ENCODE data around the gene PTH1R.

PTH1R gene

GRCh38 chr3:46843508-46843907 is 34.0 kb upstream of the PTH1R start:
- 100% methylated on average over 2 to 3 of the region's 3 CpGs for WGBS, 2 experiments (ENCODE audit: insufficient coverage in 2 of 2)
- H3K36me3 ChIP-seq (ENCODE audit: control insufficient read depth, insufficient read depth, low read length), result no peaks in the 10 kb centered on the region
- H3K4me3 ChIP-seq (ENCODE audit: extremely low read depth, insufficient read depth, low read length, poor library complexity, severe bottlenecking), result no peak overlapping the region
- H3K27ac ChIP-seq (ENCODE audit: low read depth, low read length, severe bottlenecking), result no peak overlapping the region
- peaks cover 14% of the 10 kb centered on the region for H3K9me3 ChIP-seq (ENCODE audit: control insufficient read depth, low read length)
- peaks cover 11% of the 10 kb centered on the region for H3K4me1 ChIP-seq (ENCODE audit: control insufficient read depth, insufficient read depth, low read length, poor library complexity, severe bottlenecking)

- no peak overlapping the region for H3K27ac ChIP-seq (ENCODE audit: low read depth, low read length, severe bottlenecking)
Measured at GRCh38 chr3:46844397-46844796, 33.1 kb upstream of the PTH1R start.

GRCh38 chr3:46844881-46845312 is 32.6 kb upstream of the PTH1R start:
- peaks cover 10% of the 10 kb centered on the region for H3K9me3 ChIP-seq (ENCODE audit: control insufficient read depth, low read length)
- WGBS, 2 experiments (ENCODE audit: insufficient coverage in 2 of 2), result 64 to 81% methylated on average over 5 to 10 of the region's 11 CpGs
- H3K36me3 ChIP-seq (ENCODE audit: control insufficient read depth, insufficient read depth, low read length), result no peaks in the 10 kb centered on the region
- no peak overlapping the region for H3K4me3 ChIP-seq (ENCODE audit: extremely low read depth, insufficient read depth, low read length, poor library complexity, severe bottlenecking)
- H3K27ac ChIP-seq (ENCODE audit: low read depth, low read length, severe bottlenecking), result peak overlapping the region; percentile 90
- H3K4me1 ChIP-seq (ENCODE audit: control insufficient read depth, insufficient read depth, low read length, poor library complexity, severe bottlenecking), result peaks cover 15% of the 10 kb centered on the region

More at GRCh38 chr3:46844397-46844796, 33.1 kb upstream of the PTH1R start:
- Histone ChIP-seq H3K36me3 (ENCODE audit: control insufficient read depth, insufficient read depth, low read length) (no peaks in the 10 kb centered on the region), H3K4me1 (ENCODE audit: control insufficient read depth, insufficient read depth, low read length, poor library complexity, severe bottlenecking) (peaks cover 15% of the 10 kb centered on the region), H3K4me3 (ENCODE audit: extremely low read depth, insufficient read depth, low read length, poor library complexity, severe bottlenecking) (no peak overlapping the region), H3K9me3 (ENCODE audit: control insufficient read depth, low read length) (peaks cover 10% of the 10 kb centered on the region)
- 87 to 89% methylated on average over 2 to 3 of the region's 3 CpGs for WGBS, 2 experiments (ENCODE audit: insufficient coverage in 2 of 2)

- Histone ChIP-seq H3K4me1 (ENCODE audit: control insufficient read depth, insufficient read depth, low read length, poor library complexity, severe bottlenecking) (peaks cover 15% of the 10 kb centered on the region), H3K4me3 (ENCODE audit: extremely low read depth, insufficient read depth, low read length, poor library complexity, severe bottlenecking) (peak overlapping the region; percentile 19), H3K36me3 (ENCODE audit: control insufficient read depth, insufficient read depth, low read length) (no peaks in the 10 kb centered on the region), H3K9me3 (ENCODE audit: control insufficient read depth, low read length) (peaks cover 10% of the 10 kb centered on the region), H3K27ac (ENCODE audit: low read depth, low read length, severe bottlenecking) (peak overlapping the region; percentile 90)
- 48 to 56% methylated on average over 15 to 18 of the region's 23 CpGs for WGBS, 2 experiments (ENCODE audit: insufficient coverage in 2 of 2)
Measured at GRCh38 chr3:46845397-46845859, 32.1 kb upstream of the PTH1R start.

GRCh38 chr3:46845860-46846623 is 31.5 kb upstream of the PTH1R start:
- H3K4me3 ChIP-seq (ENCODE audit: extremely low read depth, insufficient read depth, low read length, poor library complexity, severe bottlenecking), result peak overlapping the region; percentile 19
- H3K27ac ChIP-seq (ENCODE audit: low read depth, low read length, severe bottlenecking), result peak overlapping the region; percentile 90
- 60 to 69% methylated on average over 15 to 43 of the region's 53 CpGs for WGBS, 2 experiments (ENCODE audit: insufficient coverage in 2 of 2)
- peaks cover 15% of the 10 kb centered on the region for H3K4me1 ChIP-seq (ENCODE audit: control insufficient read depth, insufficient read depth, low read length, poor library complexity, severe bottlenecking)
- peaks cover 7% of the 10 kb centered on the region for H3K9me3 ChIP-seq (ENCODE audit: control insufficient read depth, low read length)
- H3K36me3 ChIP-seq (ENCODE audit: control insufficient read depth, insufficient read depth, low read length), result no peaks in the 10 kb centered on the region

- no peaks in the 10 kb centered on the region for H3K9me3 ChIP-seq (ENCODE audit: control insufficient read depth, low read length)
- H3K36me3 ChIP-seq (ENCODE audit: control insufficient read depth, insufficient read depth, low read length), result no peaks in the 10 kb centered on the region
- peaks cover 15% of the 10 kb centered on the region for H3K4me1 ChIP-seq (ENCODE audit: control insufficient read depth, insufficient read depth, low read length, poor library complexity, severe bottlenecking)
- H3K27ac ChIP-seq (ENCODE audit: low read depth, low read length, severe bottlenecking), result no peak overlapping the region
- no peak overlapping the region for H3K4me3 ChIP-seq (ENCODE audit: extremely low read depth, insufficient read depth, low read length, poor library complexity, severe bottlenecking)
- WGBS, 2 experiments (ENCODE audit: insufficient coverage in 2 of 2), result 96% methylated on average over 5 to 7 of the region's 9 CpGs
Measured at GRCh38 chr3:46846624-46847542, 30.6 kb upstream of the PTH1R start.

- Histone ChIP-seq H3K36me3 (ENCODE audit: control insufficient read depth, insufficient read depth, low read length) (no peaks in the 10 kb centered on the region), H3K4me1 (ENCODE audit: control insufficient read depth, insufficient read depth, low read length, poor library complexity, severe bottlenecking) (peaks cover 15% of the 10 kb centered on the region), H3K9me3 (ENCODE audit: control insufficient read depth, low read length) (no peaks in the 10 kb centered on the region), H3K4me3 (ENCODE audit: extremely low read depth, insufficient read depth, low read length, poor library complexity, severe bottlenecking) (no peak overlapping the region), H3K27ac (ENCODE audit: low read depth, low read length, severe bottlenecking) (no peak overlapping the region)
- WGBS, 2 experiments (ENCODE audit: insufficient coverage in 2 of 2), result 84 to 85% methylated on average over 2 to 4 of the region's 5 CpGs
Measured at GRCh38 chr3:46847744-46848143, 29.8 kb upstream of the PTH1R start.

GRCh38 chr3:46848271-46849044 is 29.1 kb upstream of the PTH1R start:
- WGBS, 2 experiments (ENCODE audit: insufficient coverage in 2 of 2), result 74 to 75% methylated on average over 6 to 9 of the region's 12 CpGs
- Histone ChIP-seq H3K36me3 (ENCODE audit: control insufficient read depth, insufficient read depth, low read length) (no peaks in the 10 kb centered on the region), H3K4me1 (ENCODE audit: control insufficient read depth, insufficient read depth, low read length, poor library complexity, severe bottlenecking) (peaks cover 15% of the 10 kb centered on the region), H3K9me3 (ENCODE audit: control insufficient read depth, low read length) (no peaks in the 10 kb centered on the region), H3K4me3 (ENCODE audit: extremely low read depth, insufficient read depth, low read length, poor library complexity, severe bottlenecking) (no peak overlapping the region), H3K27ac (ENCODE audit: low read depth, low read length, severe bottlenecking) (no peak overlapping the region)

GRCh38 chr3:46849045-46849631 is 28.4 kb upstream of the PTH1R start:
- 77 to 93% methylated on average over 3 to 4 of the region's 7 CpGs for WGBS, 2 experiments (ENCODE audit: insufficient coverage in 2 of 2)
- no peak overlapping the region for H3K27ac ChIP-seq (ENCODE audit: low read depth, low read length, severe bottlenecking)
- H3K4me3 ChIP-seq (ENCODE audit: extremely low read depth, insufficient read depth, low read length, poor library complexity, severe bottlenecking), result no peak overlapping the region
- peaks cover 15% of the 10 kb centered on the region for H3K4me1 ChIP-seq (ENCODE audit: control insufficient read depth, insufficient read depth, low read length, poor library complexity, severe bottlenecking)
- H3K9me3 ChIP-seq (ENCODE audit: control insufficient read depth, low read length), result no peaks in the 10 kb centered on the region
- no peaks in the 10 kb centered on the region for H3K36me3 ChIP-seq (ENCODE audit: control insufficient read depth, insufficient read depth, low read length)
